Dermis blood vessel endothelial cell (primary cell): ENCODE data around the gene ZNF574. TPM values are rescaled to one million over a fixed set of nuclear protein-coding genes. Genes with fewer than 3 reads are reported as not detected.
"Not testable (repeated sequence)": the region's sequence is repeated elsewhere in the genome, so short reads cannot be mapped to it uniquely, and the experiment has no call there.

Source experiments
- DNase-seq: peaks from one replicate; pipeline ENCODE4 v3.0.0; 2010
- total RNA-seq: library from RNA; depleted of rRNA; stranded (reverse); fragments of >200 nt; gene quantifications from 2 replicates; pipeline ENCODE4 v1.2.3, GENCODE V29; 2014

The ZNF574 gene
- total RNA-seq, 1 donor from 2014 or later: 17.4 TPM

- peak; percentile 85 for DNase-seq
These were observed 5.7 kb downstream of the ZNF574 start for GRCh38 chr19:42081584-42082203.

GRCh38 chr19:42083537-42083936 is 7.6 kb downstream of the ZNF574 start:
- no peak for DNase-seq

DNA sequence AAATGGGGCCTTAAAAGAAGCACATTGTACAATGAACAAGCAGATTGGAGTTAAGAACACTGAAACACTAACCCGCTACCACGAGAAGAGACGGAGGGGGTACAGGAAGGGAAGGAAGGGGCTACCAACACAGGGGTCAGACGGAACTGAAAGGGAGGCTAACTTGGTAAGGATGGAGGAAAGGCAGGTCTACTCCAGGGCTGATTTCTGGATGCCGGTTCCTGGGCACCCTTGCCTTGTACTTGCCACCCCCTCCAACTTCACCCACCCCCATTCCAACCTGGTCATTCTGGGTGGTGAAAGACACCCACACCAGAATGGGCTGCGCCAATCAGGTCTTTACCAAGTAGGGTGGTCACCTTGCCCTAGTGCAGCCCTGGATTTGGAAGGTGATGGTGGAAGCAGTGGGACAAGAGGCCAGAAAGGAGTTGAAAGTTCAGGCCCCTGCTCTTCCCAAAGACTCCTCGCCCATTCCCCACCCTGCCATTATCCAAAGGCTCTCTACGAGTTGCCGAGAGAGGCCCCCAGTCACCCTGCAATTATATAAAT is 10.3 kb downstream of the ZNF574 start:
- DNase-seq: no peak

- no peak for DNase-seq
These were observed 11.0 kb downstream of the ZNF574 start for GRCh38 chr19:42086770-42087550.

DNA sequence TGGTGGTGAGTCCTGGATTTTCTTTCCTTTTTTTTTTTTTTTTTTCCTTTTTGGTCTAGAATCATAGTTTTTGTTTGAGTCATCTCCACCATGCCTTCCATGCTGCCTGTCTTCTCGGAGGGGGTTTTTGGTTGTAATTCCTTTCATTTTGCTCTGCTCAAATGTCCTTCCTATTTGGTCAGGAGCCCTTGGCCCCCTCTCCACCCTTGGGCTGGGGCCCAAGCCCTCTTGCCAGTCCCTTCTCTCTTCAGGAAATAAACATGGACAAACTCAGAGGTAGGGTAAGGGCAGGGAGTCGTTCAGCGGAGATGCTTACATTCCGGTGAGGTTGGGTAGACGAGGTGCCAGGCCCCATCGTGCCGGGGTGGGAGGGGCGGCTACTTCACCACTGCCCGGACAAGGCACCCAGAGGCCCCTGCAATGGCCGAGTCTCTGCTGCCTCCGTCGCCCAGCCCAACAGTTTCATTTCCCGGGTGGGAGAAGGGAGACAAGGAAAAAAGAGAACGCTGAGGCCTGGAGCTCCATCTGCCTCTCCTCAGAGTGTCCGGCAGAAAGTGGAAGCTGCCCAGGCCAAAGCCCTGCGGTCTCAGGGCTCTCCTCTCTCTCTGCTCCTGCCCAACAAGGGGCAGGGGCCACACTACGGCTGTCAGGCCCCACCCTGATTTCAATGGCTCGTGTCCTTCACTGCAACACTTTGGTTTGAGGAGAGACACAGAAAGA is 12.7 kb downstream of the ZNF574 start:
- DNase-seq: peak; percentile 56

DNA sequence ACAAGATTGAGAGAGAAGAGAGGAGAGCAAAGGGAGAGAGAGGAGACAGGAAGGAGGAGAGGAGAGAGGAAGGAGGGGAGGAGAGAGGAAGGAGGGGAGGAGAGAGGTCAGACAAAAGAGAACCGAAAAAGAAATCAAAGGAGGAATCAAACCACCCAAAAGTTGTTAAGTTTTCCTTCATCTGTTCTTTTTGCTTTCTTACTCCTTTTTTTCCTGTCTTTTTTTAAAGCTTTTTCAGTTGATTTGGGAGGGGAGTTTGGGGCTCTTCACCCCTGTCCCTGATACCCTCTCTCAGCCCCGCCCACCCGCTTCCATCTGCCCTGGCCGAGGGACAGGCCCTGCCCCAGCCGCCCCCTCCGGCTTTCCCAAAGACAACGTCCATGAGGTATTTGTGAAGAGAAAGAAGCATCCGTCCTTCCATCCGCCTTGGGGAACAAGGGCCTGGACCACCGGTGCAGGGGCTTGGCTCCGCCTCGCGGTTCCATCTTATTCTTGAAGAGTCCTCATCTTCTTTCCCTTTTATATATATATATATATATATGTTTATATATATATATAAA is 13.3 kb downstream of the ZNF574 start:
- DNase-seq: no peak

DNA sequence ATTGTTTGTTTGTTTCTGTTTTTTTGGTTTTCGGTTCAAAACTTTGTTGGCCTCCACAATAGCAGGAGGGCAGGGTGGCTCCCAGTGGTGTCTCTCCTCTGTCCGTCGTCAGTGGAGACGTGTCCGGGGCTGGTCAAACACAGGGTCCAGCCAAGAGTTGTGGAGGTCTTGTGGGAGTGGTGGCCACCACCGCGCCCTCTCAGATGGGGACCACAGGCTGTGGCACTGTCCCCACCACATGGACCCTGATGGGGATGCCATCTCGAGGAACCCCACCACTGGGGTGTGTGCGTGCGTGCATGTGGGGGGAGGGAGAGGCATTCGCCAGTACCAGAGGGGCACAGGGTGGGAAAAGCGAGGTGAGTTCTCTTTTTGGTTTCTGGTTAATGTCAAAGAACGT is 13.8 kb downstream of the ZNF574 start:
- no peak for DNase-seq

- no peak for DNase-seq
These were observed 14.7 kb downstream of the ZNF574 start for GRCh38 chr19:42090672-42091071.

DNA sequence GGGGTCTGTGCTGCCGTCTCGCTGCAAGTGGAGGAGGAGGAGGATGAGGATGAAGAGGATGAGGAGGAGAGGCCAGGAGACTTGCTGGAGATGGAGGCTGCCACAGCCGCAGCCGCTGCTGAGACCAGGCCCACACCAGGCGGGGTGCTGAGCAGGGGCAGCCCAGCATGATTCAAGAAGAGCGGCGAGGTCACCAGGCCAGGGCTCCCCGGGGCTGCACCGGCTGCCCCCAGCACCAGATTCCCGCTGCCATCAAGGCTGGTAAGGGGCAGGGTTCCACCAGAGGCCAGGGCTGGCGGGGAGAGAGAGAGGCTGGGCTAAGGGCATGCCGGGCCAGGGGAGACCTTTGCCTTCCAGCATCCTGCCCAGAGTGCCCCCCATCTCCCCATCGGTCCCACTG is 15.3 kb downstream of the ZNF574 start:
- no peak for DNase-seq

DNA sequence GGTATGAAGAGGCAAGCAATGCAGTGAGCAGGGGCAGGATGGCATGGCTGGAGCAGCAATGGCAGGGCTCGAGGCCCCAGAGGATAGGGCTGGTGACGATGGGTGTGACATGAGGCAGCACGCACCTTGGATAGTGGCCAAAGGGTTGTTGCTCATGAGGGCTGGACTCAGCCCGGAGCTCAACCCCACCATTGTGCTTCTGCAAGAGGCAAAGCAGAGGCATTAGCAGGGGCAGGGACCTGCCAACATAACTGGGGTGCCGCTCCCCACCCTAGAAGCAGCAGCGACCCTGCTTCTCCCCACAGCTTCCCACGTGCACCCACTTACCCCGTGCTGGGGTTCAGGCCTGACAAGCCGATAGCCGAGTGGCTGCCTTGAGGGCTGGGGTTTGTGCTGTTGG is 15.8 kb downstream of the ZNF574 start:
- DNase-seq: peak; percentile 93

DNA sequence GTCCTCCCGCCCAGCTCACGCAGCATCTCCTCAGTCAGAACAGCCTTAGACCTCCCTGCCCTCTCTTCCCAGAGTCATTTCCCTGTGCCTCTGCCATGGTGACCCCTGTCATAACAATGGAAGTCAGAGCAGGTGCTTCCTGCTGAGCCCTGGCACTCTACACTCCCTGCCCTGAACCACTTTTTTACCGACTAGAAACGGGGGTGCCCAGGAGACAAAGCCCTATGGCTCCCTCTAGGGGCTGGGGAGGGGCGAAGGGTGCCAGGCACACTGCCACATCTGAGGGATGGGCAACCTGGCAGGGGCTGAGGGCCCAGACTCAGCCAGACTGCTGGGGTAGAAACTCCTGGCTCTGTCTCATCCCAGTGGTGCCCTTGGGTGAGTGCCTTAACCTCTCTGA is 16.4 kb downstream of the ZNF574 start:
- DNase-seq: peak; percentile 98

- DNase-seq: no peak
These were observed 17.5 kb downstream of the ZNF574 start for GRCh38 chr19:42093505-42093904.

GRCh38 chr19:42093926-42094325 is 18.0 kb downstream of the ZNF574 start:
- DNase-seq: no peak

DNA sequence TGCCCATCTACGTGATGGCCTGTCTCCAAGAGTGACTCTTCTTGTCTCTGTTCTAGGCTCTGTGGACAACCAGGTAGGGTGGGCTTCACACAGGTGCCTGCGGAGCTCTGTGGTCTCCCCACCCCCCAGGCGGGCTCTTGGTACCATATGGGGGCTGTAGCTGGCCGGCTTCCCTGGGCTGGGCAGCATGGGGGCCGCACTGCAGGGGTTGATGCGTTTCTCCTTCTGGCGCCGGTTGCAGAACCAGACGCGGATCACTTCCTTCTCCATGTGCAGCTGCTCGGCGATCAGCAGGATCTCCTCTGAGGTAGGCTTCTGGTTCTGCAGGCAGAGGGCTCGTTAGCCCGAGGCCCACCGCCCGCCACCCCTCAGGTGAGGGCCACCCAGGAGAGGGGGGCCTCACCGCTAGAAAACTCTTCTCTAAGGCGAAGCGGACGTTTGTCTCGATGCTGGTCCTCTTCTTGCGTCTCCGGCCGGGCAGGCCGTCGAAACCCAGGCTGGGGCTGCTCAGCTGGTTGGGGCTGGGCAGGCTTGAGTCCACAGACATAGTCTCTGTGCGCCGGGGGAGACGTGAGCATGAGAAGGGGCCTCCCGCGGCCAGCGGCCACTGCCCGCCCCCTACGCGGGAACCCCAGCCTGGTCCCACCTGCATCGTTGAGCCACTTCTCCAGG is 19.3 kb downstream of the ZNF574 start:
- no peak for DNase-seq

DNA sequence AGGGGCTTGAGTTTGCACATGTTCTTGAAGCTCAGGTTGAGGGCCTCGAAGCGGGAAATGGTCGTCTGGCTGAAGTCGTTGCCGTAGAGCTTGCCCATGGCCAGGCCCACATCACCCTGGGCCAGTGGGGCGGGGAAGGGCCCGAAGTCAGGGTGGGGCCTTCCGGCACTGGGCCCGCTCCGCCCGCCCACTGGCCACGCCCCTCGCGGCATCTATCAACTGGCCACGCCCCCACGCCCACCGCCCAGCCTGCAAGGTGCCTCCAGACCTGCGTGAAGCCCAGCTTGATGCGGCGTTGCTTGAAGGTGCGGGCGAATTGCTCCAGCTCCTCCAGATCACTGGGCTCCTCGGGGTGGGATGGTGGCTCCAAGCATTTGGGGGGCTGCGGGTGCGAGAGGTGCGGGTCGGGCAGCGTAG is 19.9 kb downstream of the ZNF574 start:
- DNase-seq: no peak

- no peak for DNase-seq
These were observed 20.4 kb downstream of the ZNF574 start for GRCh38 chr19:42096255-42096837.

DNA sequence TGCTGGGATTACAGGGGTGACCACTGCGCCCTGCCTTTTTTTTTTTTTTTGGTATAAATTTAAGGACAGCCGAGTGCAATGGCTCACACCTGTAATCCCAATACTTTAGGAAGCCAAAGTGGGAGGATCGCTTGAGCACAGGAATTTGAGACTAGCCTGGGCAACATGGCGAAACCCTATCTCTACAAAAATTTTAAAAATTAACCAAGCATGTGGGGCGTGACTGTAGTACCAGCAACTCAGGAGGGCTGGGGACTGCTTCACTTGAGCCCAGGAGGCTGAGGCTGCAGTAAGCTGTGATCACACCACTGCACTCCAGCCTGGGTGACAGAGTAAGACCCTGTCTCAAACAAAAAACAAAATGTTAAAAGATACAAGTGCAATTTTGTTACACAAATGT is 21.5 kb downstream of the ZNF574 start:
- no peak for DNase-seq

DNA sequence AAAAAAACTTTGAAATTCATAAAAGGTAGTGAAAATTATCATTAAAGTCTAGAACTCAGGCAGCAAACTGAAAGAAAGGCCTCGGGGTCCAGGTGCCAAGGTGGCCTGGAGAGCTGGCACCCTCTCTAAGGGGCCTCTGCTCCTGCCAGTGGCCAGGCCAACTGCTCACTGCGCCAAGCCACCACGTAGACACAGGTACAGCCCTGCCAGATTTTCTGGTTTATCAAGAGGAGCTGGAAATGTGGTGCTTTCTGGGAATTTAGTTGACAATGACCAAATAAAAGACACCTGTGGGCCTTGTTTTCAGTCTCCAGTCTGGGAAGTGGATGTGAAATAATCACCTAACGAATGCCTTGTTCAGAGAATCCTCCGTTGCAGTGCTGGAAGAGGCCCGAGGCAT is 22.8 kb downstream of the ZNF574 start:
- DNase-seq: no peak

DNA sequence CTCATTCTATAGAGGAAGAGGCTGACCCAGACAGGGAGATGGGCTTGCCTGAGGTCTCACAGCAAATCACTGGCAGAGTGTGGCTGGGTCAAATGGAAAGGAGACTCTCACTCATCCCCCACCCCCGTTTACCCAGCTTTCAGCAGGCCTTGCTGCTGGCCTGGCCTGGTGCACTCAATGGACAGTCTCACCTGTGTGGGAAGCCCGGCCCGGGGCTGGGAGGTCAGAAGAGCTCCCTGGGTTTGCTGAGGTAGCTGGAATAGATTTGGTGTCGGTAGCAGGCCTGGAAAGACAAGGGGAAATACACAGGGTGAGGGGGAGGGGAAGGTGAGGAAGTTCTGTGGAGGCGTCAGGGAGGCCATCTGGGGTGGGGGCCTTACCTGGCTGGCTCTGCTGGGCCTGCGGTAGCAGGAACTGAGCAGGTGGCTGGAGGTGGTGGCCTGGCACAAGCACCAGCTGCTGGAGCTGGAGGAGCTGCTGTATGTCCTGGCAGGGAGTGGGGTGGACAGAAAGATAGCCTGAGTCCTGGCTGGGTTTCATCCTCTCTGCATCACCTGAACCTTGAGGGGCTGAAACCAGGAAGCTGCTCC is 23.5 kb downstream of the ZNF574 start:
- no peak for DNase-seq

DNA sequence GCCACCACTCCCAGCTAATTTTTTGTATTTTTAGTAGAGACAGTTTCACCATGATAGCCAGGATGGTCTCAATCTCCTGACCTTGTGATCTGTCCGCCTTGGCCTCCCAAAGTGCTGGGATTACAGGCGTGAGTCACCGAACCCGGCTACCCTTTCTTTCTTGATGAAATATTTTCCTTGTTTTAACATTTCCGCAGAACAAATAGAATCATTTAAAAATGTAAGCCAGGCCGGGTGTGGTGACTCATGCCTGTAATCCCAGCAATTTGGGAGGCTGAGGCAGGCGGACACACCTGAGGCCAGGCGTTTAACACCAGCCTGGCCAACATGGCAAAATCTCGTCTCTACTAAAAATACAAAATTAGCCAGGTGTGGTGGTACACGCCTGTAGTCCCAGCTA is 24.3 kb downstream of the ZNF574 start:
- DNase-seq: not testable (repeated sequence)

DNA sequence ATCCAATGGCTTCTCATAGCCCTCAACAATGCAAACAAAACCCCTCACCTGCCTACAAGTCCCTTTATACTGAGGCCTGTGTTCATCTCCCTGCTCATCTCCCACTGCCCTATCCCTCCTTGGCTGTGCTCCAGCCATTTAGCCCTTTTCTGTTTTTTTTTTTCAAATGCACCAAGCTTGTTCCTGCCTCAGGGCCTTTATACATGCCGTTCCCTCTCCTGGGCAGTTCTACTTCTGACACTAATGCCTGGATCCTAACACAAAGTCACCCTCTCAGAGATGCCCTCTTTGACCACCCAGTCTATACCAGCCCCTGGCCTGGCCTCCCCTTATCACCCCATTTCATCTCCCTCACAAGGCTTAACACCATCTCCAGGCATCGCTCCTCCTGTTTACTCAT is 26.9 kb downstream of the ZNF574 start:
- DNase-seq: no peak

DNA sequence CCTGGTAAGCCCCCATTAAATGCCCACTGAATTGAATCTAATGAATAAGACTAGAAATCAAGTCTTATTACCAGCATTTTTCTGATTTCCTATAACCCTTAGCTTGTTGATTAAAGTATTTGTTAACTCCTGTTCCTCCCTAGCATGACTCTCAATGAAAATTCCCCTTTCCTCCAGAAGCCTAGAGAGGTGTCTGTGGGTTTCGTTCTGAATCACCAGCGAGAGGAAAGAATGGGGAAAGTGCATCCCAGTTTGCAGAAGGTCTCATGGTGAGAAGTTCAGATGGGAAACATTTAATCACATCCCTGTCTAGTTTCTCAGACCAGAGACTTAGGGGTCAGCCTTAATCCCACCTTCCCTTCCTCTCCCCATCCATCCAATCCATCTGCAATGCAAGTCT is 29.4 kb downstream of the ZNF574 start:
- DNase-seq: no peak
